Retina (tissue), 1 donor: ENCODE results near the gene STRADA.
"Not testable (repeated sequence)": the region's sequence is repeated elsewhere in the genome, so short reads cannot be mapped to it uniquely, and the experiment has no call there.

ENCODE experiments used
- DNase-seq: peaks from one replicate; pipeline ENCODE4 v3.0.0-alpha.2; 2016

Gene STRADA

GRCh38 chr17:63753215-63753614 is 11.6 kb upstream of the STRADA start:
- DNase-seq: no peak

GRCh38 chr17:63752707-63753106 is 11.1 kb upstream of the STRADA start:
- no peak for DNase-seq

- DNase-seq: no peak
Measured at GRCh38 chr17:63751806-63752205, 10.2 kb upstream of the STRADA start.

- no peak for DNase-seq
Measured at GRCh38 chr17:63741143-63741407, 524 bp downstream of the STRADA start.

- peak; percentile 1 for DNase-seq
Measured at GRCh38 chr17:63740464-63741142, 996 bp downstream of the STRADA start.

GRCh38 chr17:63735691-63736090 is 5.9 kb downstream of the STRADA start:
- no peak for DNase-seq

- DNase-seq: no peak
Measured at GRCh38 chr17:63722403-63722802, 19.2 kb downstream of the STRADA start.

GRCh38 chr17:63720194-63720593 is 21.4 kb downstream of the STRADA start:
- DNase-seq: not testable (repeated sequence)

- no peak for DNase-seq
Measured at GRCh38 chr17:63718988-63719387, 22.6 kb downstream of the STRADA start.

GRCh38 chr17:63716426-63716825 is 25.2 kb downstream of the STRADA start:
- no peak for DNase-seq

GRCh38 chr17:63714550-63715277 is 26.9 kb downstream of the STRADA start:
- no peak for DNase-seq

- DNase-seq: no peak
Measured at GRCh38 chr17:63709110-63709509, 32.5 kb downstream of the STRADA start.

- DNase-seq: no peak
Measured at GRCh38 chr17:63707151-63707550, 34.4 kb downstream of the STRADA start.

GRCh38 chr17:63706336-63707082 is 35.1 kb downstream of the STRADA start:
- DNase-seq: no peak

- no peak for DNase-seq
Measured at GRCh38 chr17:63705657-63706056, 35.9 kb downstream of the STRADA start.

GRCh38 chr17:63704836-63705235 is 36.8 kb downstream of the STRADA start:
- no peak for DNase-seq

- DNase-seq: no peak
Measured at GRCh38 chr17:63704259-63704576, 37.4 kb downstream of the STRADA start.

- DNase-seq: no peak
Measured at GRCh38 chr17:63703556-63704258, 37.9 kb downstream of the STRADA start.

GRCh38 chr17:63703029-63703428 is 38.6 kb downstream of the STRADA start:
- DNase-seq: peak; percentile 43

GRCh38 chr17:63702721-63703015 is 38.9 kb downstream of the STRADA start:
- DNase-seq: peak; percentile 24

GRCh38 chr17:63701868-63702720 is 39.5 kb downstream of the STRADA start:
- no peak for DNase-seq

GRCh38 chr17:63701456-63701820 is 40.2 kb downstream of the STRADA start:
- no peak for DNase-seq
